K562 (cell line): Measurements from ENCODE around the gene SPRYD3. TPM values are rescaled to one million over a fixed set of nuclear protein-coding genes. Genes with fewer than 3 reads are reported as not detected.
A peak's percentile ranks its signal among the peaks of the same experiment; 100 is the strongest.

Experiments used
- EWSR1 ChIP-seq: fragments of 450-650 bp; IDR thresholded peaks from 2 replicates; pipeline ENCODE4 v1.6.1; 2018; ENCODE audit warnings: borderline replicate concordance, mild to moderate bottlenecking, low read depth, moderate library complexity; ENCODE audit not compliant: partially characterized antibody
- PML ChIP-seq: IDR thresholded peaks from 2 replicates; pipeline ENCODE4 v1.6.1; 2012; ENCODE audit warnings: low read length, inconsistent platforms
- WHSC1 ChIP-seq: IDR thresholded peaks from one replicate; pipeline ENCODE4 v1.6.1; 2012; ENCODE audit warnings: low read length, control low read depth, inconsistent platforms
- polyA plus RNA-seq, 8 experiments: library from polyadenylated mRNA; depleted of rRNA in 4 of 8; stranded (reverse) in 5 of 8; unstranded in 3 of 8; fragments of >200 nt; fragmentation: Nextera tagmentation in 2 of 8; fragmentation: Illumina TruSeq in 1 of 8; extraction: Ambion mirVana in 2 of 8; extraction: Trizol in 1 of 8; gene quantifications; 2 replicates each; pipeline versions ENCODE4 v1.2.1 to v1.2.3, GENCODE V29; 2011 to 2014; ENCODE audit warnings: inconsistent platforms in 1 of 8, missing spikeins in 1 of 8
- total RNA-seq, 7 experiments: library from RNA; depleted of rRNA in 6 of 7; stranded (reverse); fragments of >200 nt in 6 of 7; fragmentation: Illumina TruSeq in 2 of 7; extraction: Trizol in 2 of 7; gene quantifications; 2 replicates each; pipeline versions ENCODE4 v1.2.1 to v1.2.3, GENCODE V29; 2011 to 2021; ENCODE audit warnings: low replicate concordance in 1 of 7
- TF ChIP-seq, protein P1 (sequence below), 2 experiments: fragments of 450-650 bp; IDR thresholded peaks; 2 replicates each; pipeline ENCODE4 v1.6.1; 2016; ENCODE audit warnings: mild to moderate bottlenecking in 2 of 2, borderline replicate concordance in 1 of 2, low read depth in 1 of 2, moderate library complexity in 1 of 2

The SPRYD3 gene
- total and polyA plus RNA-seq, 9 of the 15 experiments (the other 6 are each of a cell fraction or from before 2014, with no cell fraction given) = 1.5 to 13.6 (median 7.6) TPM

DNA sequence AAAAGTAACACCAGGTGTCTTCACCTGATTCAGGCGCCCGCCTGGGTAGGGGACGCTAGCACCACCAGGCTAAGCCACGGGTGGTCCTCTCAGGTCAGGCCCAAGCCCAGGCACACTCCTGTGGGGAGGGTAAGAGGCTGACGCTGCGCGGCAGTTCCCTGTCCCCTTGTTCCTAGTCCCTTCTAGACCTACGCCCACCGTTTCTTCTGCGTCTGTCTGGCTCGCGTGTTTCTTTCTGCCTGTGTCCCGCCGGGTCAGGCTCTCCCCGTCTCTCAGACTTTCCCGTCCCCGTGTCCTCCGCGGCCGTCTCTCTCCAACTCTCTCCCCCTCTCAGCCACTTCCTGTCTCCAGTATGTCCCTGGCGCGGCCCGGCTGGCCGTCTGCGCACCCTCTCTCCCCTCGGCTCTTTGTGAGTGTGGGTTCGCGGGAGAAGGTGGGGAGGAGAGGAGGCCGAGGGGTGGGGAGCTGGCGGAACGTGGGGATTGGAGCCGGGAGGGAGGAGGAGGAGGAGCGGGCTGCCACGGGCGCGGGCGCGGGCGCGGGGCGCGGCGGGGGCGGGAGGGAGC lies 32.5 kb downstream of the SPRYD3 start (continued):
- TF ChIP-seq, protein P1, sequence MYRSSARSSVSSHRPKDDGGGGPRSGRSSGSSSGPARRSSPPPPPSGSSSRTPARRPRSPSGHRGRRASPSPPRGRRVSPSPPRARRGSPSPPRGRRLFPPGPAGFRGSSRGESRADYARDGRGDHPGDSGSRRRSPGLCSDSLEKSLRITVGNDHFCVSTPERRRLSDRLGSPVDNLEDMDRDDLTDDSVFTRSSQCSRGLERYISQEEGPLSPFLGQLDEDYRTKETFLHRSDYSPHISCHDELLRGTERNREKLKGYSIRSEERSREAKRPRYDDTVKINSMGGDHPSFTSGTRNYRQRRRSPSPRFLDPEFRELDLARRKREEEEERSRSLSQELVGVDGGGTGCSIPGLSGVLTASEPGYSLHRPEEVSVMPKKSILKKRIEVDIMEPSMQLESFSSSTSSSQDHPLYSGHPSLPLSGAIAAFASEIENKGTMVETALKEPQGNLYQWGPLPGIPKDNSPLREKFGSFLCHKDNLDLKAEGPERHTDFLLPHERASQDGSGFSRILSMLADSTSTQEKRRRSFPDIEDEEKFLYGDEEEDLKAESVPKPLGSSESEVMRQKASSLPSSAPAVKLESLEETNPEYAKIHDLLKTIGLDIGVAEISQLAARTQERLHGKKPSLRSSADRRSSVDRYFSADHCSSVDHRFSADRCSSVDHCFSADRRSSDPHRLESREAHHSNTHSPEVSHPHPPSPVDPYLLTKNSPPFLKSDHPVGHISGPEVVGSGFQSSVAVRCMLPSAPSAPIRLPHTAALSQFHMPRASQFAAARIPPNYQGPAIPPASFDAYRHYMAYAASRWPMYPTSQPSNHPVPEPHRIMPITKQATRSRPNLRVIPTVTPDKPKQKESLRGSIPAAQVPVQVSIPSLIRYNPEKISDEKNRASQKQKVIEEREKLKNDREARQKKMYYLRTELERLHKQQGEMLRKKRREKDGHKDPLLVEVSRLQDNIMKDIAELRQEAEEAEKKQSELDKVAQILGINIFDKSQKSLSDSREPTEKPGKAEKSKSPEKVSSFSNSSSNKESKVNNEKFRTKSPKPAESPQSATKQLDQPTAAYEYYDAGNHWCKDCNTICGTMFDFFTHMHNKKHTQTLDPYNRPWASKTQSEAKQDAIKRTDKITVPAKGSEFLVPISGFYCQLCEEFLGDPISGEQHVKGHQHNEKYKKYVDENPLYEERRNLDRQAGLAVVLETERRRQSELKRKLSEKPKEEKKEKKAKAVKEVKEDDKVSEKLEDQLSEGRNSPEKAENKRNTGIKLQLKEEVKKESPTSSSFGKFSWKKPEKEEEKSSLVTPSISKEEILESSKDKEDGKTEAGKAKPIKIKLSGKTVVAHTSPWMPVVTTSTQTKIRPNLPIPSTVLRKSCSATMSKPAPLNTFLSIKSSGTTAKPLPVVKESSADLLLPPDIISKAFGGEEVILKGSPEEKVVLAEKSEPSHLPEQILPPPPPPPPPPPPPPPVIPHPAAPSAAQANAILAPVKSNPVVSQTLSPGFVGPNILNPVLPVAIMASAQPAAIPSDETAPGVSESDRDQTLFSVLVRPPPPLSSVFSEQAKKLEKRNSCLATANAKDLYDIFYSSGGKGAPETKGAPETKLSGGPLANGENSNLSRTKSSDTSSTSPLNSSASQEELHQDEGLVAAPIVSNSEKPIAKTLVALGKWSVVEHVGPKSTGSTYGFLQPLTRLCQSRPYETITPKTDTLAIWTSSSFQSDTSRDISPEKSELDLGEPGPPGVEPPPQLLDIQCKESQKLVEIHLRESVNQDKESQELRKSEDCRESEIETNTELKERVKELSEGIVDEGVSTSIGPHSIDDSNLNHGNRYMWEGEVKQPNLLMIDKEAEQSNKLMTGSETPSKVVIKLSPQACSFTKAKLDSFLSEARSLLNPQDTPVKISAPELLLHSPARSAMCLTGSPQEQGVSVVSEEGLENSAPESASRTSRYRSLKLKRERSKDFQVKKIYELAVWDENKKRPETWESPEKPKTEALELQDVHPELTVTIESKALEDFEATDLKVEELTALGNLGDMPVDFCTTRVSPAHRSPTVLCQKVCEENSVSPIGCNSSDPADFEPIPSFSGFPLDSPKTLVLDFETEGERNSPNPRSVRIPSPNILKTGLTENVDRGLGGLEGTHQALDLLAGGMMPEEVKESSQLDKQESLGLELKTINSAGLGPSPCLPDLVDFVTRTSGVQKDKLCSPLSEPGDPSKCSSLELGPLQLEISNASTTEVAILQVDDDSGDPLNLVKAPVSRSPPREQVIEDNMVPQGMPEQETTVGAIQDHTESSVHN (IDR thresholded peaks at IDR 0.05; ENCODE audit: borderline replicate concordance in 1 of 2, low read depth in 1 of 2) = no peak
- TF ChIP-seq EWSR1 = no peak
- TF ChIP-seq PML = peak; percentile 64; the same call in 1 of the 2 replicates
- TF ChIP-seq WHSC1 = no peak
